ENCODE data around the gene SLMAP. TPM values are rescaled to one million over a fixed set of nuclear protein-coding genes. Genes with fewer than 3 reads are reported as not detected.
A peak's percentile ranks its signal among the peaks of the same experiment; 100 is the strongest.

Gene SLMAP
- total RNA-seq, 3 donors from 2014 or later (not counting 1 experiment from before 2014, with no cell fraction given): 79.4 to 98.6 (median 89.0) TPM

DNA sequence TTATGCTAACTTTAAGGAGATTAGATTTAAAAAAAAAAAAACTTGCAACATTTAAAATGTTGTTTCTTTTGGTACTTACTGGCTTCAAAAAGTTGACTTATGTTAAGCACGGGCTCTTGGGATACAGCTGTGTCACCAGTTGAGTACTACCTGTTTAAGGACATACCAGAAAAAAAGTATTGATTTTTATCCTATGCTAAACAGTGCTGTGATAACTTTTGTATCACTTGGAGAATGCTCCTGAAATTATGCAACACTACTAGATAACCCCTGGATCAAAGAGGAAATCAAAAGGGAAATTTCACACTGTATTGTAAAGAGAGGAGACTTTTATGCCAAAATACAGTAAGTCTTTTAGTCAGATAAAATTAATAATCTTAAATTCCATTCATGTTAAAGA lies 77.7 kb downstream of the SLMAP start:
- Mint-ChIP-seq H3K27ac (no peak overlapping the region), H3K27me3 (ENCODE audit: low read depth in 2 of 2) (no peaks in the 10 kb centered on the region), H3K4me1 (peaks cover 10 to 24% of the 10 kb centered on the region in 2 donors), H3K36me3 (no peaks in the 10 kb centered on the region), H3K9me3 (no peaks in the 10 kb centered on the region), H3K4me3 (no peak overlapping the region)
- TF ChIP-seq, protein P1, sequence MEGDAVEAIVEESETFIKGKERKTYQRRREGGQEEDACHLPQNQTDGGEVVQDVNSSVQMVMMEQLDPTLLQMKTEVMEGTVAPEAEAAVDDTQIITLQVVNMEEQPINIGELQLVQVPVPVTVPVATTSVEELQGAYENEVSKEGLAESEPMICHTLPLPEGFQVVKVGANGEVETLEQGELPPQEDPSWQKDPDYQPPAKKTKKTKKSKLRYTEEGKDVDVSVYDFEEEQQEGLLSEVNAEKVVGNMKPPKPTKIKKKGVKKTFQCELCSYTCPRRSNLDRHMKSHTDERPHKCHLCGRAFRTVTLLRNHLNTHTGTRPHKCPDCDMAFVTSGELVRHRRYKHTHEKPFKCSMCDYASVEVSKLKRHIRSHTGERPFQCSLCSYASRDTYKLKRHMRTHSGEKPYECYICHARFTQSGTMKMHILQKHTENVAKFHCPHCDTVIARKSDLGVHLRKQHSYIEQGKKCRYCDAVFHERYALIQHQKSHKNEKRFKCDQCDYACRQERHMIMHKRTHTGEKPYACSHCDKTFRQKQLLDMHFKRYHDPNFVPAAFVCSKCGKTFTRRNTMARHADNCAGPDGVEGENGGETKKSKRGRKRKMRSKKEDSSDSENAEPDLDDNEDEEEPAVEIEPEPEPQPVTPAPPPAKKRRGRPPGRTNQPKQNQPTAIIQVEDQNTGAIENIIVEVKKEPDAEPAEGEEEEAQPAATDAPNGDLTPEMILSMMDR (IDR thresholded peaks at IDR 0.05): no peak
- DNase-seq (no peak), ATAC-seq (no peak)
- H3K4me3 ChIP-seq (ENCODE audit: low read length): no peak overlapping the region
- H3K4me1 ChIP-seq (ENCODE audit: control insufficient read depth, insufficient read depth, low read length): peaks cover 2% of the 10 kb centered on the region
- peaks cover 13% of the 10 kb centered on the region for H3K36me3 ChIP-seq (ENCODE audit: control insufficient read depth, insufficient read depth, low read length)
- no peak overlapping the region for H3K27ac ChIP-seq (ENCODE audit: low read length)
- WGBS (ENCODE audit: insufficient coverage): 100% methylated on average over 1 of the region's 1 CpG
- H3K27me3 ChIP-seq (ENCODE audit: control insufficient read depth, insufficient read depth, low read length): no peaks in the 10 kb centered on the region
- intact Hi-C loops (cut with micrococcal nuclease): no loop called here
- no peaks in the 10 kb centered on the region for H3K9me3 ChIP-seq (ENCODE audit: control insufficient read depth, insufficient read depth, low read length)

DNA sequence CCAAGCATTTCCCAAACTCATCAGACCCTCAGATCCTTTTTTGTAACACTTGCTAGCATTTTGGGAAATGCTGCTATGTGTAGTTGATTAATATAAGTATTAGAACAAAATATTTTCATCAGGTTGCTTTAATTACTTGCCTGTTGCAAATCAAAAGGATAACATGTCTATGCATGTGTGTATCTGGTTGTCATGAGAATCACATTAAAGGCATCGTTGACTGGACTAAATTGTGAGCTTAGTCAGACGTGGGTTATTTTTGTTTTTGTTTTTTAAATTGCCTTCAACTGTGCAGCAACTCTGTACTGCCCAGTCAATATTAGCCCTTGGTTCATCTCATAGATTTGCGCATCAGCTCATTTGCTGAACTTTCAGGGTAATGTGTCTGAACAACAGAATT lies 81.6 kb downstream of the SLMAP start:
- Mint-ChIP-seq H3K4me1 (peaks cover 25 to 30% of the 10 kb centered on the region in 2 donors), H3K27me3 (ENCODE audit: low read depth in 2 of 2) (no peaks in the 10 kb centered on the region), H3K9me3 (no peaks in the 10 kb centered on the region), H3K27ac (peak overlapping the region; percentile 2 to 4), H3K36me3 (no peaks in the 10 kb centered on the region), H3K4me3 (no peak overlapping the region)
- intact Hi-C loops (cut with micrococcal nuclease): no loop called here
- ATAC-seq (no peak), DNase-seq (no peak)
- no peak overlapping the region for H3K4me3 ChIP-seq (ENCODE audit: low read length)
- H3K9me3 ChIP-seq (ENCODE audit: control insufficient read depth, insufficient read depth, low read length): no peaks in the 10 kb centered on the region
- TF ChIP-seq, protein P1 (IDR thresholded peaks at IDR 0.05): no peak
- no peak overlapping the region for H3K27ac ChIP-seq (ENCODE audit: low read length)
- 93% methylated on average over 3 of the region's 3 CpGs for WGBS (ENCODE audit: insufficient coverage)
- no peaks in the 10 kb centered on the region for H3K27me3 ChIP-seq (ENCODE audit: control insufficient read depth, insufficient read depth, low read length)
- peaks cover 7% of the 10 kb centered on the region for H3K36me3 ChIP-seq (ENCODE audit: control insufficient read depth, insufficient read depth, low read length)
- peaks cover 2% of the 10 kb centered on the region for H3K4me1 ChIP-seq (ENCODE audit: control insufficient read depth, insufficient read depth, low read length)

DNA sequence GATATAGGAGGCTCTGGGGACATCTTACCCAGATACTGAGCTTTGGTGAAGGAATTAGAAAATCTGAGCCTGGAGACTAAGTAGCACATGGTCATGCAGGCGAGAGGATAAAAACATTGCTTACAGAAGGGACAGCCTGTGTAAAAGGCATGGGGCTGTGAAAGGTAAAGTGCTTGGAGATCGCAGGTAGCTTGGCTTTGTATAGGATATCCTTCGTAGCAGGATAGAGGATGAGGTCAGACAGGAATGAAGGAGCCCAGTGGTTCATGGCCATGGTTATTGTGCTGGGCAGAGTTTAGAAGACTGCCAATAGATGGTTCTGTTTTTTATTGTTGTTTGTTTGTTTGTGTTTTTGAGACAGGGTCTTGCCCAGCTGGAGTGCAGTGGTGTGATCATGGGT lies 82.5 kb downstream of the SLMAP start:
- Mint-ChIP-seq H3K4me3 (no peak overlapping the region), H3K4me1 (peaks cover 25 to 30% of the 10 kb centered on the region in 2 donors), H3K9me3 (no peaks in the 10 kb centered on the region), H3K27ac (no peak overlapping the region), H3K36me3 (no peaks in the 10 kb centered on the region), H3K27me3 (ENCODE audit: low read depth in 2 of 2) (no peaks in the 10 kb centered on the region)
- Histone ChIP-seq H3K4me3 (ENCODE audit: low read length) (no peak overlapping the region), H3K36me3 (ENCODE audit: control insufficient read depth, insufficient read depth, low read length) (peaks cover 2% of the 10 kb centered on the region), H3K27ac (ENCODE audit: low read length) (no peak overlapping the region), H3K4me1 (ENCODE audit: control insufficient read depth, insufficient read depth, low read length) (peaks cover 2% of the 10 kb centered on the region), H3K9me3 (ENCODE audit: control insufficient read depth, insufficient read depth, low read length) (no peaks in the 10 kb centered on the region), H3K27me3 (ENCODE audit: control insufficient read depth, insufficient read depth, low read length) (no peaks in the 10 kb centered on the region)
- ATAC-seq (no peak), DNase-seq (no peak)
- WGBS (ENCODE audit: insufficient coverage): over 99% methylated on average over 3 of the region's 3 CpGs
- TF ChIP-seq, protein P1 (IDR thresholded peaks at IDR 0.05): no peak
- intact Hi-C loops (cut with micrococcal nuclease): no loop called here

DNA sequence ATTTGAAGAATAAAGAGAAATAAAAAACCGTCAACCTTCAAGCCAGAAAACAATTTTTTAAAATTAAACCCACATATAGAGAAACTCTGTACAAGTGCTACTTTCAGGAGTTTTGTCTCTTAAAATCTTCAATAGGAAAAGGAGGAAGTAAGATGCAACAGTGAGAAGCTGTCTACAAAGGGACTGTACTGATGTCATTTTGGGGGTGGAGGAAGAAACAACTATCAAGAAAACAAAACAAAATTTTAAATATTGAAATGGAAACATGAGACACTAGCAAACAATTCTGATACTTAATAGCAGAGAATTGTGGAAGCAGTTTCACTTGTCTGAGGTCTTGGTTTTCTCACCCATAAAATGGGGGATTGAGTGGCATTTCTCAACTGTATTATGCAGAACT lies 84.4 kb downstream of the SLMAP start:
- TF ChIP-seq, protein P1 (IDR thresholded peaks at IDR 0.05): no peak
- H3K9me3 Mint-ChIP-seq: no peaks in the 10 kb centered on the region
- WGBS (ENCODE audit: insufficient coverage): no CpG with 5 or more reads among the region's 1 CpG
- peaks cover 2% of the 10 kb centered on the region for H3K4me1 ChIP-seq (ENCODE audit: control insufficient read depth, insufficient read depth, low read length)
- H3K36me3 Mint-ChIP-seq: no peaks in the 10 kb centered on the region
- no peaks in the 10 kb centered on the region for H3K9me3 ChIP-seq (ENCODE audit: control insufficient read depth, insufficient read depth, low read length)
- H3K27ac ChIP-seq (ENCODE audit: low read length): no peak overlapping the region
- DNase-seq (no peak), ATAC-seq (no peak)
- H3K4me3 Mint-ChIP-seq: no peak overlapping the region
- intact Hi-C loops (cut with micrococcal nuclease): no loop called here
- H3K4me3 ChIP-seq (ENCODE audit: low read length): no peak overlapping the region
- H3K27ac Mint-ChIP-seq: peak overlapping the region; percentile 41 to 51
- peaks cover 2% of the 10 kb centered on the region for H3K36me3 ChIP-seq (ENCODE audit: control insufficient read depth, insufficient read depth, low read length)
- H3K27me3 ChIP-seq (ENCODE audit: control insufficient read depth, insufficient read depth, low read length): no peaks in the 10 kb centered on the region
- H3K27me3 Mint-ChIP-seq (ENCODE audit: low read depth in 2 of 2): no peaks in the 10 kb centered on the region
- H3K4me1 Mint-ChIP-seq: peaks cover 25 to 30% of the 10 kb centered on the region in 2 donors
